ENCODE results near the gene KRTAP4-4. TPM values are rescaled to one million over a fixed set of nuclear protein-coding genes. Genes with fewer than 3 reads are reported as not detected.
"Not testable (repeated sequence)": the region's sequence is repeated elsewhere in the genome, so short reads cannot be mapped to it uniquely, and the experiment has no call there.

KRTAP4-4 gene
- total RNA-seq: not detected

DNA sequence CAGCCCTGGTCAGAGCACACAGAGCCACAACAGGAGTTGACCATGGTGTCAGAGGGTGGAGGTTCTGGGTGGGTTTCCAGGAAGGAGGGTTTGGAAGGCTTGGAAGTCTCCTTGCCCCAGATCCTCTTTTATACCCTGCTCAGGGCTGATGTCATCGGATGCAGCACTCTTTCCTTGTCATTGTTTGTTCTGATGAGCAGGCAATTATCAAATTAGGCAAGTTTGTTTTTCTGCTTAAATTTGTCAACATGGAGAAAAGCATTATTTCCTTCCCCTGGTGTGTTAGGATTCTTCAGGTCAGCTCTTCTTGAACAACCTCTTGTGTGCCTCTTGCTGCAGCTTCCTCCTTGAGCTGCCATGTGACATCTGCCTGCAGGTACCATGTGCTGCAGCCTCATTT is at the start of gene KRTAP4-4:
KRTAP4-4 (minus strand) TSS at position 101 of the 400 bp plus-strand sequence; CDS start at position 44, 57 bp downstream.
- Histone ChIP-seq H3K27ac (no peak within 1 kb of the TSS), H3K27me3 (no peaks in the 10 kb centered on the region), H3K4me3 (no peak within 1 kb of the TSS), H3K9me3 (no peaks in the 10 kb centered on the region), H3K4me1 (no peaks in the 10 kb centered on the region), H3K36me3 (no peaks in the 10 kb centered on the region)
- no peak for DNase-seq
- no peak for TF ChIP-seq POLR2A (IDR thresholded peaks at IDR 0.05)
- TF ChIP-seq, protein P1, sequence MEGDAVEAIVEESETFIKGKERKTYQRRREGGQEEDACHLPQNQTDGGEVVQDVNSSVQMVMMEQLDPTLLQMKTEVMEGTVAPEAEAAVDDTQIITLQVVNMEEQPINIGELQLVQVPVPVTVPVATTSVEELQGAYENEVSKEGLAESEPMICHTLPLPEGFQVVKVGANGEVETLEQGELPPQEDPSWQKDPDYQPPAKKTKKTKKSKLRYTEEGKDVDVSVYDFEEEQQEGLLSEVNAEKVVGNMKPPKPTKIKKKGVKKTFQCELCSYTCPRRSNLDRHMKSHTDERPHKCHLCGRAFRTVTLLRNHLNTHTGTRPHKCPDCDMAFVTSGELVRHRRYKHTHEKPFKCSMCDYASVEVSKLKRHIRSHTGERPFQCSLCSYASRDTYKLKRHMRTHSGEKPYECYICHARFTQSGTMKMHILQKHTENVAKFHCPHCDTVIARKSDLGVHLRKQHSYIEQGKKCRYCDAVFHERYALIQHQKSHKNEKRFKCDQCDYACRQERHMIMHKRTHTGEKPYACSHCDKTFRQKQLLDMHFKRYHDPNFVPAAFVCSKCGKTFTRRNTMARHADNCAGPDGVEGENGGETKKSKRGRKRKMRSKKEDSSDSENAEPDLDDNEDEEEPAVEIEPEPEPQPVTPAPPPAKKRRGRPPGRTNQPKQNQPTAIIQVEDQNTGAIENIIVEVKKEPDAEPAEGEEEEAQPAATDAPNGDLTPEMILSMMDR (IDR thresholded peaks at IDR 0.05): no peak

GRCh38 chr17:41199421-41200078 is 39.0 kb upstream of the KRTAP4-4 start:
- no peak for TF ChIP-seq POLR2A (IDR thresholded peaks at IDR 0.05)
- TF ChIP-seq, protein P1 (IDR thresholded peaks at IDR 0.05): no peak
- no peak for DNase-seq
- Histone ChIP-seq H3K27ac (no peak overlapping the region), H3K9me3 (no peaks in the 10 kb centered on the region), H3K36me3 (no peaks in the 10 kb centered on the region), H3K4me1 (no peaks in the 10 kb centered on the region), H3K27me3 (no peaks in the 10 kb centered on the region), H3K4me3 (no peak overlapping the region)

DNA sequence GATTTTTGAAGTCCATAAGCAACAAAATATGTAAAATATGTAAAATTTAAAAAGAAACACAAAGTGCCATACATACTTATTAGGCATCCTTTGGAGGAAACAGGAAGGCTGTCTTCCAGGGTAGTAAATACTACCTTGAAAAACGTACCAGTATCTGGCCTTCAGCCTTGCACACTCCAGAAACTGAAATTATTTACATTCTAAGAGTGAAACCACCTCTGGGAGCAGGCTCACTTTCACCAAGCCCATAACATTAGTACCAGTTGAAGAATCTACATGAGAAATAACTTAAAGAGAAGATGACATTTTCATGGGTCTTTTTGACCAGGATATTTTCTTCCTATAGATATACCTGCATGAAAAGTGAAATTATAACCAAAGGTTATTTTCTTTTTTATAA is 35.5 kb upstream of the KRTAP4-4 start:
- DNase-seq: no peak
- no peak for TF ChIP-seq POLR2A (IDR thresholded peaks at IDR 0.05)
- TF ChIP-seq, protein P1 (IDR thresholded peaks at IDR 0.05): no peak
- H3K27ac ChIP-seq: no peak overlapping the region
- H3K9me3 ChIP-seq: no peaks in the 10 kb centered on the region
- H3K27me3 ChIP-seq: no peaks in the 10 kb centered on the region
- no peak overlapping the region for H3K4me3 ChIP-seq
- no peaks in the 10 kb centered on the region for H3K36me3 ChIP-seq
- no peaks in the 10 kb centered on the region for H3K4me1 ChIP-seq

DNA sequence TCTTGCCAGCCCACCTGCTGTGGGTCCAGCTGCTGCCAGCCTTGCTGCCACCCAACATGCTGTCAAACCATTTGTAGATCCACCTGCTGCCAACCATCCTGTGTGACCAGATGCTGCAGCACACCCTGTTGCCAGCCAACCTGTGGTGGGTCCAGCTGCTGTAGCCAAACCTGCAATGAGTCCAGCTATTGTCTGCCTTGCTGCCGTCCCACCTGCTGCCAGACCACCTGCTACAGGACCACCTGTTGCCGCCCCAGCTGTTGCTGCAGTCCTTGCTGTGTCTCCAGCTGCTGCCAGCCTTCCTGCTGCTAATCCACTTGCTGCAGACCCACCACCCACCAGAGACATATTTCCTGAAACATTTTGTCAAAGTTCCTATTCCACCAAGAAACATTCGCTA is 29.8 kb upstream of the KRTAP4-4 start:
- H3K4me1 ChIP-seq: no peaks in the 10 kb centered on the region
- no peaks in the 10 kb centered on the region for H3K9me3 ChIP-seq
- H3K36me3 ChIP-seq: no peaks in the 10 kb centered on the region
- H3K27ac ChIP-seq: no peak overlapping the region
- no peak for DNase-seq
- TF ChIP-seq POLR2A (IDR thresholded peaks at IDR 0.05): no peak
- TF ChIP-seq, protein P1 (IDR thresholded peaks at IDR 0.05): no peak
- H3K4me3 ChIP-seq: no peak overlapping the region
- no peaks in the 10 kb centered on the region for H3K27me3 ChIP-seq

DNA sequence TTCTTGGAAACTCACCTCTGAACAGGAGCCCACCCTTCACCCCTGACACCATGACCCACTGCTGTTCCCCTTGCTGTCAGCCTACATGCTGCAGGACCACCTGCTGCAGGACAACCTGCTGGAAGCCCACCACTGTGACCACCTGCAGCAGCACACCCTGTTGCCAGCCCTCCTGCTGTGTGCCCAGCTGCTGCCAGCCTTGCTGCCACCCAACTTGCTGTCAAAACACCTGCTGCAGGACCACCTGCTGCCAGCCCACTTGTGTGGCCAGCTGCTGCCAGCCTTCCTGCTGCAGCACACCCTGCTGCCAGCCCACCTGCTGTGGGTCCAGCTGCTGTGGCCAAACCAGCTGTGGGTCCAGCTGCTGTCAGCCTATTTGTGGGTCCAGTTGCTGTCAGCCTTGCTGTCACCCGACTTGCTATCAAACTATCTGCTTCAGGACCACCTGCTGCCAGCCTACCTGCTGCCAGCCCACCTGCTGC is 29.3 kb upstream of the KRTAP4-4 start, which contains the start of gene KRTAP9-1:
KRTAP9-1 (plus strand) TSS at position 51 of the 482 bp plus-strand sequence; CDS start at position 51, 0 bp downstream.
- not testable (repeated sequence) for DNase-seq, H3K4me1 ChIP-seq, H3K27ac ChIP-seq, H3K36me3 ChIP-seq, H3K27me3 ChIP-seq, H3K4me3 ChIP-seq, H3K9me3 ChIP-seq

- no peaks in the 10 kb centered on the region for H3K9me3 ChIP-seq
- H3K4me1 ChIP-seq: peaks cover 0 to 6% (median 0%) of the 10 kb centered on the region in 4 donors
- H3K4me3 ChIP-seq: no peak overlapping the region
- no peak overlapping the region for H3K27ac ChIP-seq
- no peak for DNase-seq
- no peaks in the 10 kb centered on the region for H3K27me3 ChIP-seq
- H3K36me3 ChIP-seq: no peaks in the 10 kb centered on the region
- no peak for TF ChIP-seq POLR2A (IDR thresholded peaks at IDR 0.05)
- TF ChIP-seq, protein P1 (IDR thresholded peaks at IDR 0.05): no peak
Measured at GRCh38 chr17:41186872-41187271, 26.3 kb upstream of the KRTAP4-4 start.

All from Peyer's patch (tissue), 4 donors.